Ovary (tissue), 3 donors: ENCODE data around the gene PGAM4.

Source experiments
- CTCF ChIP-seq, 3 donors: fragments of 450-650 bp in 2 of 3; fragments of 200-600 bp in 1 of 3; IDR thresholded peaks; one replicate each; pipeline versions ENCODE4 v1.5.1 to v1.8.0; 2016 to 2022; ENCODE audit warnings: antibody characterized with exemption in 3 of 3, mild to moderate bottlenecking in 1 of 3
- POLR2A ChIP-seq: fragments of 450-650 bp; IDR thresholded peaks from one replicate; pipeline ENCODE4 v1.6.1; 2017; ENCODE audit warnings: antibody characterized with exemption, mild to moderate bottlenecking, moderate library complexity
- donor health status: DM: no; HTN: no; CAD: no.

DNA sequence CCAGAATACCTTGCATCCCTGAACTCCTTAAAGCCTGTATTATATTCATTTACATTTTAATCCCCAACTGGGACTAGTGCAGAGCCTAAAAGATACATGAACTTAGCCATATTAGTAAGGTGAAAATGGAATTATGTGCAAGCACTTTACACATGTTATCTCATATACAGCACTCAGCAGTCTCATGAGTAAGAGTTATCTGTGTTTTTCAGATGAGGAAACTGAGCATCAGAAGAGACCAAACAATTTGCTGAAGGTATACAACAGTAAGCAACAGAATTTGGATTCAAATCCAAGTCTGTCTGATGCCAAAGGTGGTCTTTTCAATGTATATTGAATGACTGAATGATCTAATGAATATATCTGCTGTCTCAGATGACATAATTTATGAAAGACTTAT lies 46.7 kb downstream of the PGAM4 start:
- TF ChIP-seq CTCF (IDR thresholded peaks at IDR 0.05) (no peak), POLR2A (no peak)
